Calu3 (cell line): Measurements from ENCODE around the gene MTA1. TPM values are rescaled to one million over a fixed set of nuclear protein-coding genes. Genes with fewer than 3 reads are reported as not detected.

ENCODE experiments used
- BruUV-seq: library from RNA; stranded (reverse); fragments of 400-500 nt; replicated peaks from 2 replicates; lab custom pipeline; 2021; lab: Mats Ljungman, UMichigan
- CTCF ChIA-PET: fragments of 300-600 bp; sonication (Branson Sonifier 250); formaldehyde crosslinking; loops from one replicate; lab custom pipeline; 2022; ENCODE audit warnings: antibody characterized with exemption; lab: Charles Lee
- DNase-seq: peaks from one replicate; pipeline ENCODE4 v3.0.0; 2022
- H3K27ac Mint-ChIP-seq: one replicate; pipeline ENCODE4 v1.8.0; 2022; ENCODE audit warnings: mixed read lengths; ENCODE audit not compliant: unreplicated experiment
- H3K27me3 Mint-ChIP-seq: one replicate; pipeline ENCODE4 v1.8.0; 2022; ENCODE audit warnings: mixed read lengths; ENCODE audit not compliant: unreplicated experiment
- H3K36me3 Mint-ChIP-seq: one replicate; pipeline ENCODE4 v1.8.0; 2022; ENCODE audit warnings: mild to moderate bottlenecking, moderate library complexity, mixed read lengths; ENCODE audit not compliant: insufficient read depth, unreplicated experiment
- H3K4me1 Mint-ChIP-seq: one replicate; pipeline ENCODE4 v1.8.0; 2022; ENCODE audit warnings: mild to moderate bottlenecking, low read depth, mixed read lengths; ENCODE audit not compliant: unreplicated experiment
- H3K4me3 Mint-ChIP-seq: one replicate; pipeline ENCODE4 v1.8.0; 2022; ENCODE audit warnings: mild to moderate bottlenecking, low read depth, moderate library complexity, mixed read lengths; ENCODE audit not compliant: unreplicated experiment
- H3K9me3 Mint-ChIP-seq: one replicate; pipeline ENCODE4 v1.8.0; 2022; ENCODE audit warnings: low read depth, mixed read lengths; ENCODE audit not compliant: unreplicated experiment
- CTCF ChIP-seq: fragments of 200-600 bp; IDR thresholded peaks from one replicate; pipeline ENCODE4 v1.8.0; 2022; ENCODE audit warnings: antibody characterized with exemption; ENCODE audit not compliant: unreplicated experiment
- intact Hi-C: fragments of 100-400 bp; cut with micrococcal nuclease; formaldehyde crosslinking; loops from one replicate; pipeline ENCODE4 v1.10.0; 2022; ENCODE audit not compliant: unreplicated experiment
- total RNA-seq: library from RNA; stranded (reverse); gene quantifications from 2 replicates; pipeline ENCODE4 v1.2.3, GENCODE V29; 2022

MTA1 gene
- total RNA-seq, 1 experiment from 2014 or later, result 168 TPM

- H3K9me3 Mint-ChIP-seq, result no peaks in the 10 kb centered on the region
- CTCF ChIA-PET, result no interaction called here
- peaks cover 12% of the 10 kb centered on the region for H3K36me3 Mint-ChIP-seq
- intact Hi-C loops, result no loop called here
- no peak for DNase-seq
- no peak for TF ChIP-seq CTCF
- H3K27ac Mint-ChIP-seq, result no peak overlapping the region
- no peak overlapping the region for H3K4me3 Mint-ChIP-seq
- no TSS peak for BruUV-seq
- H3K27me3 Mint-ChIP-seq, result no peaks in the 10 kb centered on the region
- H3K4me1 Mint-ChIP-seq, result no peaks in the 10 kb centered on the region
Measured at GRCh38 chr14:105391541-105391940, 28.1 kb upstream of the MTA1 start.

- Mint-ChIP-seq H3K27ac (no peak overlapping the region), H3K9me3 (no peaks in the 10 kb centered on the region), H3K4me1 (no peaks in the 10 kb centered on the region), H3K27me3 (no peaks in the 10 kb centered on the region), H3K4me3 (no peak overlapping the region), H3K36me3 (peaks cover 13% of the 10 kb centered on the region)
- intact Hi-C loops, result no loop called here
- CTCF ChIA-PET, result no interaction called here
- no peak for DNase-seq
- no TSS peak for BruUV-seq
- TF ChIP-seq CTCF, result no peak
Measured at GRCh38 chr14:105392131-105393090, 27.2 kb upstream of the MTA1 start.

- no peaks in the 10 kb centered on the region for H3K9me3 Mint-ChIP-seq
- TF ChIP-seq CTCF, result no peak
- no TSS peak for BruUV-seq
- no peak overlapping the region for H3K4me3 Mint-ChIP-seq
- H3K36me3 Mint-ChIP-seq, result peaks cover 18% of the 10 kb centered on the region
- no peak overlapping the region for H3K27ac Mint-ChIP-seq
- no peaks in the 10 kb centered on the region for H3K27me3 Mint-ChIP-seq
- CTCF ChIA-PET, result interaction anchor here (0.7 kb wide), 1 partner anchor 37 kb away, joined by 3 read pairs; no protein-coding TSS in a partner anchor
- H3K4me1 Mint-ChIP-seq, result no peaks in the 10 kb centered on the region
- DNase-seq, result no peak
- intact Hi-C loops, result no loop called here
Measured at GRCh38 chr14:105393151-105393550, 26.5 kb upstream of the MTA1 start.

GRCh38 chr14:105394714-105395537 is 24.7 kb upstream of the MTA1 start:
- no TSS peak for BruUV-seq
- TF ChIP-seq CTCF, result no peak
- H3K36me3 Mint-ChIP-seq, result peaks cover 35% of the 10 kb centered on the region
- intact Hi-C loops, result no loop called here
- no peak for DNase-seq
- H3K4me1 Mint-ChIP-seq, result no peaks in the 10 kb centered on the region
- no peak overlapping the region for H3K27ac Mint-ChIP-seq
- no peak overlapping the region for H3K4me3 Mint-ChIP-seq
- H3K9me3 Mint-ChIP-seq, result no peaks in the 10 kb centered on the region
- CTCF ChIA-PET, result no interaction called here
- H3K27me3 Mint-ChIP-seq, result no peaks in the 10 kb centered on the region
